ENCODE results near the gene KEAP1. TPM values are rescaled to one million over a fixed set of nuclear protein-coding genes. Genes with fewer than 3 reads are reported as not detected.
A peak's percentile ranks its signal among the peaks of the same experiment; 100 is the strongest.

KEAP1 gene
- total and polyA plus RNA-seq, 2 of the 13 experiments (the other 11 are each of a cell fraction or from before 2014, with no cell fraction given): 56.7 to 72.9 TPM

GRCh38 chr19:10503002-10503789 is at the start of gene KEAP1 (continued):
- 0 out of 2 replicates have a peak, but pooled peaks have one; percentile 40 for TF ChIP-seq FOXO4 (CRISPR knock-in tag; conservative IDR thresholded peaks at IDR 0.05)
- no peak for TF ChIP-seq KDM5A (IDR thresholded peaks at IDR 0.05; ENCODE audit: borderline replicate concordance, low read length)
- no peak; the same call in 1 of the 2 replicates for TF ChIP-seq ZBTB38 (CRISPR knock-in tag; IDR thresholded peaks at IDR 0.05)
- no peak for TF ChIP-seq ZNF720 (CRISPR knock-in tag; IDR thresholded peaks at IDR 0.05)
- no peak for TF ChIP-seq TOE1 (CRISPR knock-in tag; IDR thresholded peaks at IDR 0.05)
- peak; percentile 50; the same call in 1 of the 2 replicates for TF ChIP-seq ZNF225 (CRISPR knock-in tag; IDR thresholded peaks at IDR 0.05)
- TF ChIP-seq EHMT2 (IDR thresholded peaks at IDR 0.05; ENCODE audit: borderline replicate concordance, low read depth, low read length): no peak
- TF ChIP-seq, protein P1, sequence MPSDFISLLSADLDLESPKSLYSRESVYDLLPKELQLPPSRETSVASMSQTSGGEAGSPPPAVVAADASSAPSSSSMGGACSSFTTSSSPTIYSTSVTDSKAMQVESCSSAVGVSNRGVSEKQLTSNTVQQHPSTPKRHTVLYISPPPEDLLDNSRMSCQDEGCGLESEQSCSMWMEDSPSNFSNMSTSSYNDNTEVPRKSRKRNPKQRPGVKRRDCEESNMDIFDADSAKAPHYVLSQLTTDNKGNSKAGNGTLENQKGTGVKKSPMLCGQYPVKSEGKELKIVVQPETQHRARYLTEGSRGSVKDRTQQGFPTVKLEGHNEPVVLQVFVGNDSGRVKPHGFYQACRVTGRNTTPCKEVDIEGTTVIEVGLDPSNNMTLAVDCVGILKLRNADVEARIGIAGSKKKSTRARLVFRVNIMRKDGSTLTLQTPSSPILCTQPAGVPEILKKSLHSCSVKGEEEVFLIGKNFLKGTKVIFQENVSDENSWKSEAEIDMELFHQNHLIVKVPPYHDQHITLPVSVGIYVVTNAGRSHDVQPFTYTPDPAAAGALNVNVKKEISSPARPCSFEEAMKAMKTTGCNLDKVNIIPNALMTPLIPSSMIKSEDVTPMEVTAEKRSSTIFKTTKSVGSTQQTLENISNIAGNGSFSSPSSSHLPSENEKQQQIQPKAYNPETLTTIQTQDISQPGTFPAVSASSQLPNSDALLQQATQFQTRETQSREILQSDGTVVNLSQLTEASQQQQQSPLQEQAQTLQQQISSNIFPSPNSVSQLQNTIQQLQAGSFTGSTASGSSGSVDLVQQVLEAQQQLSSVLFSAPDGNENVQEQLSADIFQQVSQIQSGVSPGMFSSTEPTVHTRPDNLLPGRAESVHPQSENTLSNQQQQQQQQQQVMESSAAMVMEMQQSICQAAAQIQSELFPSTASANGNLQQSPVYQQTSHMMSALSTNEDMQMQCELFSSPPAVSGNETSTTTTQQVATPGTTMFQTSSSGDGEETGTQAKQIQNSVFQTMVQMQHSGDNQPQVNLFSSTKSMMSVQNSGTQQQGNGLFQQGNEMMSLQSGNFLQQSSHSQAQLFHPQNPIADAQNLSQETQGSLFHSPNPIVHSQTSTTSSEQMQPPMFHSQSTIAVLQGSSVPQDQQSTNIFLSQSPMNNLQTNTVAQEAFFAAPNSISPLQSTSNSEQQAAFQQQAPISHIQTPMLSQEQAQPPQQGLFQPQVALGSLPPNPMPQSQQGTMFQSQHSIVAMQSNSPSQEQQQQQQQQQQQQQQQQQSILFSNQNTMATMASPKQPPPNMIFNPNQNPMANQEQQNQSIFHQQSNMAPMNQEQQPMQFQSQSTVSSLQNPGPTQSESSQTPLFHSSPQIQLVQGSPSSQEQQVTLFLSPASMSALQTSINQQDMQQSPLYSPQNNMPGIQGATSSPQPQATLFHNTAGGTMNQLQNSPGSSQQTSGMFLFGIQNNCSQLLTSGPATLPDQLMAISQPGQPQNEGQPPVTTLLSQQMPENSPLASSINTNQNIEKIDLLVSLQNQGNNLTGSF (CRISPR knock-in tag; IDR thresholded peaks at IDR 0.05): peak; percentile 73; the same call in 1 of the 2 replicates
- peak; percentile 9; the same call in 1 of the 2 replicates for TF ChIP-seq PAXIP1 (CRISPR knock-in tag; conservative IDR thresholded peaks at IDR 0.05)
- TF ChIP-seq, protein P2, sequence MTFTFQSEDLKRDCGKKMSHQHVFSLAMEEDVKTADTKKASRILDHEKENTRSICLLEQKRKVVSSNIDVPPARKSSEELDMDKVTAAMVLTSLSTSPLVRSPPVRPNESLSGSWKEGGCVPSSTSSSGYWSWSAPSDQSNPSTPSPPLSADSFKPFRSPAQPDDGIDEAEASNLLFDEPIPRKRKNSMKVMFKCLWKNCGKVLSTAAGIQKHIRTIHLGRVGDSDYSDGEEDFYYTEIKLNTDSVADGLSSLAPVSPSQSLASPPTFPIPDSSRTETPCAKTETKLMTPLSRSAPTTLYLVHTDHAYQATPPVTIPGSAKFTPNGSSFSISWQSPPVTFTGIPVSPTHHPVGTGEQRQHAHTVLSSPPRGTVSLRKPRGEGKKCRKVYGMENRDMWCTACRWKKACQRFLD (CRISPR knock-in tag; IDR thresholded peaks at IDR 0.05; ENCODE audit: borderline replicate concordance): no peak; the same call in 1 of the 2 replicates
- no peak; the same call in 1 of the 2 replicates for TF ChIP-seq TARDBP (CRISPR knock-in tag; IDR thresholded peaks at IDR 0.05)
- no peak for TF ChIP-seq ZNF484 (CRISPR knock-in tag; IDR thresholded peaks at IDR 0.05; ENCODE audit: borderline replicate concordance, low read depth)
- no peak for TF ChIP-seq CBFB (CRISPR knock-in tag; IDR thresholded peaks at IDR 0.05)
- TF ChIP-seq POLR2A (IDR thresholded peaks at IDR 0.05; ENCODE audit: insufficient read depth in 1 of 2, low read depth in 2 of 2, low read length in 2 of 2): no peak; a peak in 1 of 4 replicates
- no peak for TF ChIP-seq NCOA5 (CRISPR knock-in tag; IDR thresholded peaks at IDR 0.05)
- TF ChIP-seq ZNF335 (CRISPR knock-in tag; IDR thresholded peaks at IDR 0.05): no peak
- TF ChIP-seq ZNF570 (CRISPR knock-in tag; IDR thresholded peaks at IDR 0.05; ENCODE audit: borderline replicate concordance): 0 out of 2 replicates have a peak, but pooled peaks have one; percentile 82
- peak; percentile 65 for TF ChIP-seq ZNF616 (CRISPR knock-in tag; IDR thresholded peaks at IDR 0.05; ENCODE audit: low read depth)

All from HepG2 (cell line).